Mesothelial cell of epicardium (in vitro differentiated cells): ENCODE results near the gene MARK2. TPM values are rescaled to one million over a fixed set of nuclear protein-coding genes. Genes with fewer than 3 reads are reported as not detected.

Experiments
- DNase-seq, 2 experiments: peaks; one replicate each; pipeline ENCODE4 v3.0.0; 2021; ENCODE audit warnings: low spot score in 2 of 2; ENCODE audit not compliant: unreplicated experiment in 2 of 2
- H3K27ac Mint-ChIP-seq: 2 replicates; pipeline ENCODE4 v1.8.0; 2021; ENCODE audit warnings: mixed read lengths
- H3K27me3 Mint-ChIP-seq: 2 replicates; pipeline ENCODE4 v1.8.0; 2021; ENCODE audit warnings: low read depth, mixed read lengths
- H3K36me3 Mint-ChIP-seq: 2 replicates; pipeline ENCODE4 v1.8.0; 2021; ENCODE audit warnings: mixed read lengths
- H3K4me1 Mint-ChIP-seq: 2 replicates; pipeline ENCODE4 v1.8.0; 2021; ENCODE audit warnings: mixed read lengths
- H3K4me3 Mint-ChIP-seq: 2 replicates; pipeline ENCODE4 v1.8.0; 2021; ENCODE audit warnings: mild to moderate bottlenecking, moderate library complexity, mixed read lengths
- H3K9me3 Mint-ChIP-seq: 2 replicates; pipeline ENCODE4 v1.8.0; 2021; ENCODE audit warnings: mixed read lengths
- total RNA-seq: library from RNA; stranded (reverse); gene quantifications from 3 replicates; pipeline ENCODE4 v1.2.1, GENCODE V29; 2021
- TF ChIP-seq, protein P1 (sequence below): fragments of 200-600 bp; sonication (generic); IDR thresholded peaks from one replicate; pipeline ENCODE4 v1.5.0; 2021; ENCODE audit warnings: antibody characterized with exemption; ENCODE audit not compliant: unreplicated experiment

MARK2 gene
- total RNA-seq, 1 donor from 2014 or later, result 48.8 TPM

DNA sequence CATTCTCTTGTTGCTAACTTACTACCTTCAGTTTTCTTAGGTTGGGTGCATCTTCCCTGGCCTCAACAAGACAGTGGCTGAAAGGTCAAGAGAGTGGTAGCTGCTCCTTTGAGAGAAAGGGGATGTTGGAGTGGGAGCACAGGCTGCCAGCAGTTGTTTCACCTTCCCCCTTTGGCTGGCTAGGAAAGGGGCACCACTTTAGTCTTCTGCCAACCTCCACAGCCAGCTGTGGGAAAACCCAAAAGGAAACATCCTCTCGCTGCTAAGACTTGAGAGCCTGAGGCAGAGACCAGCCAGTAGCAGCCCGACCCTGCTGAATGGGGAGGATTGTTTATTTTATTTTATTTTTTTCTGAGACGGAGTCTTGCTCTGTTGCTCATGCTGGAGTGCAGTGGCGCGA is 34.4 kb downstream of the MARK2 start:
- H3K4me3 Mint-ChIP-seq, result no peak overlapping the region
- peaks cover 52% of the 10 kb centered on the region for H3K4me1 Mint-ChIP-seq
- no peak for DNase-seq
- TF ChIP-seq, protein P1, sequence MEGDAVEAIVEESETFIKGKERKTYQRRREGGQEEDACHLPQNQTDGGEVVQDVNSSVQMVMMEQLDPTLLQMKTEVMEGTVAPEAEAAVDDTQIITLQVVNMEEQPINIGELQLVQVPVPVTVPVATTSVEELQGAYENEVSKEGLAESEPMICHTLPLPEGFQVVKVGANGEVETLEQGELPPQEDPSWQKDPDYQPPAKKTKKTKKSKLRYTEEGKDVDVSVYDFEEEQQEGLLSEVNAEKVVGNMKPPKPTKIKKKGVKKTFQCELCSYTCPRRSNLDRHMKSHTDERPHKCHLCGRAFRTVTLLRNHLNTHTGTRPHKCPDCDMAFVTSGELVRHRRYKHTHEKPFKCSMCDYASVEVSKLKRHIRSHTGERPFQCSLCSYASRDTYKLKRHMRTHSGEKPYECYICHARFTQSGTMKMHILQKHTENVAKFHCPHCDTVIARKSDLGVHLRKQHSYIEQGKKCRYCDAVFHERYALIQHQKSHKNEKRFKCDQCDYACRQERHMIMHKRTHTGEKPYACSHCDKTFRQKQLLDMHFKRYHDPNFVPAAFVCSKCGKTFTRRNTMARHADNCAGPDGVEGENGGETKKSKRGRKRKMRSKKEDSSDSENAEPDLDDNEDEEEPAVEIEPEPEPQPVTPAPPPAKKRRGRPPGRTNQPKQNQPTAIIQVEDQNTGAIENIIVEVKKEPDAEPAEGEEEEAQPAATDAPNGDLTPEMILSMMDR, result no peak
- H3K27me3 Mint-ChIP-seq, result no peaks in the 10 kb centered on the region
- no peaks in the 10 kb centered on the region for H3K36me3 Mint-ChIP-seq
- H3K27ac Mint-ChIP-seq, result peak overlapping the region; percentile 84
- H3K9me3 Mint-ChIP-seq, result no peaks in the 10 kb centered on the region

- H3K36me3 Mint-ChIP-seq, result no peaks in the 10 kb centered on the region
- H3K27me3 Mint-ChIP-seq, result no peaks in the 10 kb centered on the region
- TF ChIP-seq, protein P1, result no peak
- peaks cover 46% of the 10 kb centered on the region for H3K4me1 Mint-ChIP-seq
- peak overlapping the region; percentile 53 for H3K27ac Mint-ChIP-seq
- no peak for DNase-seq
- H3K9me3 Mint-ChIP-seq, result no peaks in the 10 kb centered on the region
- no peak overlapping the region for H3K4me3 Mint-ChIP-seq
Measured at GRCh38 chr11:63874511-63874910, 35.6 kb downstream of the MARK2 start.

GRCh38 chr11:63875506-63876065 is 36.7 kb downstream of the MARK2 start:
- peaks cover 46% of the 10 kb centered on the region for H3K4me1 Mint-ChIP-seq
- H3K27me3 Mint-ChIP-seq, result no peaks in the 10 kb centered on the region
- TF ChIP-seq, protein P1, result no peak
- no peaks in the 10 kb centered on the region for H3K36me3 Mint-ChIP-seq
- DNase-seq, result no peak
- no peaks in the 10 kb centered on the region for H3K9me3 Mint-ChIP-seq
- H3K4me3 Mint-ChIP-seq, result no peak overlapping the region
- H3K27ac Mint-ChIP-seq, result no peak overlapping the region

DNA sequence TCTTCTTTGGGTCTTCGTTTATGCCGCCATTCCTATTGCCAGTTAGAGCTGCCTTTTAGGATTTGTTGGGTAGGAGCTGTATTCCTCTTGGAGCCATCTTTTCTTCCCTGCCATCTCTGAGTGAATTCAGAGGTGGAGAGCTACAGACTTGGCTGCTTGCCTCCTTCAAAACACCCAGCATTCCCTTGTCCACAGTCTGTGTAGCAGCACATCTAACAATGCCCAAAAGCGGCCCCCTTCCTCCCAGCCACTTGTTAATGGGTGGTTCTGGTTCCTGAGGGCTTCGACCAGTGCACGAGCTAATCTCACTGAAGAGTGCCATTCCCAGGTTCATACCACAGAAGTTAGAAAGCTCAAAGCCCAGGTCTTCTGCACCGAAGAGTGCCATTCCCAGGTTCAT is 37.7 kb downstream of the MARK2 start:
- no peak overlapping the region for H3K4me3 Mint-ChIP-seq
- H3K27me3 Mint-ChIP-seq, result no peaks in the 10 kb centered on the region
- peaks cover 42% of the 10 kb centered on the region for H3K4me1 Mint-ChIP-seq
- H3K27ac Mint-ChIP-seq, result no peak overlapping the region
- no peak for DNase-seq
- no peaks in the 10 kb centered on the region for H3K36me3 Mint-ChIP-seq
- TF ChIP-seq, protein P1, result no peak
- H3K9me3 Mint-ChIP-seq, result no peaks in the 10 kb centered on the region

GRCh38 chr11:63877658-63878241 is 38.8 kb downstream of the MARK2 start:
- peaks cover 33% of the 10 kb centered on the region for H3K4me1 Mint-ChIP-seq
- no peaks in the 10 kb centered on the region for H3K9me3 Mint-ChIP-seq
- H3K27ac Mint-ChIP-seq, result no peak overlapping the region
- H3K36me3 Mint-ChIP-seq, result no peaks in the 10 kb centered on the region
- H3K27me3 Mint-ChIP-seq, result no peaks in the 10 kb centered on the region
- H3K4me3 Mint-ChIP-seq, result no peak overlapping the region
- TF ChIP-seq, protein P1, result no peak
- no peak for DNase-seq
